Measurements from ENCODE around the gene UNC5C. TPM values are rescaled to one million over a fixed set of nuclear protein-coding genes. Genes with fewer than 3 reads are reported as not detected.

The UNC5C gene
- total RNA-seq, 2 experiments from 2014 or later = not detected

GRCh38 chr4:95556207-95556859 is 7.6 kb upstream of the UNC5C start:
- ChIA-PET CTCF (ENCODE audit: unreplicated experiment) (no interaction called here), POLR2A (no interaction called here)
- BruUV-seq (replicated peaks) = no TSS peak
- Histone ChIP-seq H3K9me3 (ENCODE audit: low read length) (no peaks in the 10 kb centered on the region), H3K9me2 (ENCODE audit: insufficient read depth, low read length) (no peaks in the 10 kb centered on the region), H3K4me2 (ENCODE audit: low read length) (no peak overlapping the region), H3K36me3 (ENCODE audit: insufficient read depth, low read length) (no peaks in the 10 kb centered on the region), H3K27ac (ENCODE audit: low read depth, low read length, poor library complexity, severe bottlenecking) (no peak overlapping the region), H3K79me2 (ENCODE audit: insufficient read depth, low read depth, low read length) (no peaks in the 10 kb centered on the region), H2AFZ (ENCODE audit: low read length) (no peak overlapping the region), H3K4me1 (ENCODE audit: insufficient read depth, low read length, poor library complexity, severe bottlenecking) (no peaks in the 10 kb centered on the region), H3K4me3 (ENCODE audit: low read depth, low read length, poor library complexity, severe bottlenecking) (no peak overlapping the region), H4K20me1 (ENCODE audit: insufficient read depth, low read length) (no peaks in the 10 kb centered on the region)
- TF ChIP-seq EZH2phosphoT487 (IDR thresholded peaks at IDR 0.05; ENCODE audit: borderline replicate concordance, low read depth, low read length) = no peak
- TF ChIP-seq, protein P1, sequence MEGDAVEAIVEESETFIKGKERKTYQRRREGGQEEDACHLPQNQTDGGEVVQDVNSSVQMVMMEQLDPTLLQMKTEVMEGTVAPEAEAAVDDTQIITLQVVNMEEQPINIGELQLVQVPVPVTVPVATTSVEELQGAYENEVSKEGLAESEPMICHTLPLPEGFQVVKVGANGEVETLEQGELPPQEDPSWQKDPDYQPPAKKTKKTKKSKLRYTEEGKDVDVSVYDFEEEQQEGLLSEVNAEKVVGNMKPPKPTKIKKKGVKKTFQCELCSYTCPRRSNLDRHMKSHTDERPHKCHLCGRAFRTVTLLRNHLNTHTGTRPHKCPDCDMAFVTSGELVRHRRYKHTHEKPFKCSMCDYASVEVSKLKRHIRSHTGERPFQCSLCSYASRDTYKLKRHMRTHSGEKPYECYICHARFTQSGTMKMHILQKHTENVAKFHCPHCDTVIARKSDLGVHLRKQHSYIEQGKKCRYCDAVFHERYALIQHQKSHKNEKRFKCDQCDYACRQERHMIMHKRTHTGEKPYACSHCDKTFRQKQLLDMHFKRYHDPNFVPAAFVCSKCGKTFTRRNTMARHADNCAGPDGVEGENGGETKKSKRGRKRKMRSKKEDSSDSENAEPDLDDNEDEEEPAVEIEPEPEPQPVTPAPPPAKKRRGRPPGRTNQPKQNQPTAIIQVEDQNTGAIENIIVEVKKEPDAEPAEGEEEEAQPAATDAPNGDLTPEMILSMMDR (conservative IDR thresholded peaks at IDR 0.05; ENCODE audit: low read length) = no peak
- intact Hi-C loops (cut with micrococcal nuclease; ENCODE audit: unreplicated experiment) = no loop called here
- no peak for DNase-seq (ENCODE audit: low spot score)

DNA sequence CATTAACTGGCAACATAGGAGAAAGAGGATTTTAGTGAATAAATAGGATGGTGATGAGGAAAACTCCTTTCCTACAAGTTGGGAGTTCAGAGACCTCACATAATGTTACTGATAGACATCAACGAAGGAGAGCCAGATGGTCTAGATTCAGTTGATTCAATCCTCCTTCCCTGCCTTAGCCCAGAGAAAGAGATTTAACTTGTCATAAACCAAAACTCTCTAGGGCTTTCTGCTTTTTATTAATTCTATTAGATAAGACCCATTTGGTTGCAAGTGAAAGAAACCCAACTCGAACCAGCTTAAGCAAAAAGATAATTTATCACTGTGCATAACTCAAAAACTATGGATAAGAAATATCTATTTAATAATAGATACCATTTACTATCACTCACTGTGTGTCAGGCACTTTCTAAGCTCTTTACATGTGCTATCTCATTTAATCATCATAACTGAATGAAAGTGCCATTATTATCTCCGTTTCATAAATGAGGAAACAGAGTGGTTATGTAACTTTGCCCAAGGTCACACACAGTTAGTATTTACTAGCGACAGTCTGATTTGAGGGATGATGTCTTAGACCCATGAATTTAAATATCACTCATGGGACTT is 4.3 kb upstream of the UNC5C start:
- Histone ChIP-seq H3K9me2 (ENCODE audit: insufficient read depth, low read length) (no peaks in the 10 kb centered on the region), H3K27ac (ENCODE audit: low read depth, low read length, poor library complexity, severe bottlenecking) (no peak overlapping the region), H3K79me2 (ENCODE audit: insufficient read depth, low read depth, low read length) (no peaks in the 10 kb centered on the region), H3K9me3 (ENCODE audit: low read length) (no peaks in the 10 kb centered on the region), H3K4me1 (ENCODE audit: insufficient read depth, low read length, poor library complexity, severe bottlenecking) (no peaks in the 10 kb centered on the region), H4K20me1 (ENCODE audit: insufficient read depth, low read length) (no peaks in the 10 kb centered on the region), H3K4me2 (ENCODE audit: low read length) (no peak overlapping the region), H3K36me3 (ENCODE audit: insufficient read depth, low read length) (no peaks in the 10 kb centered on the region), H2AFZ (ENCODE audit: low read length) (no peak overlapping the region), H3K4me3 (ENCODE audit: low read depth, low read length, poor library complexity, severe bottlenecking) (no peak overlapping the region)
- CTCF ChIA-PET (ENCODE audit: unreplicated experiment) = no interaction called here
- no TSS peak for BruUV-seq (replicated peaks)
- intact Hi-C loops (cut with micrococcal nuclease; ENCODE audit: unreplicated experiment) = no loop called here
- no peak for DNase-seq (ENCODE audit: low spot score)
- TF ChIP-seq, protein P1 (conservative IDR thresholded peaks at IDR 0.05; ENCODE audit: low read length) = no peak
- TF ChIP-seq EZH2phosphoT487 (IDR thresholded peaks at IDR 0.05; ENCODE audit: borderline replicate concordance, low read depth, low read length) = no peak
- POLR2A ChIA-PET = no interaction called here

DNA sequence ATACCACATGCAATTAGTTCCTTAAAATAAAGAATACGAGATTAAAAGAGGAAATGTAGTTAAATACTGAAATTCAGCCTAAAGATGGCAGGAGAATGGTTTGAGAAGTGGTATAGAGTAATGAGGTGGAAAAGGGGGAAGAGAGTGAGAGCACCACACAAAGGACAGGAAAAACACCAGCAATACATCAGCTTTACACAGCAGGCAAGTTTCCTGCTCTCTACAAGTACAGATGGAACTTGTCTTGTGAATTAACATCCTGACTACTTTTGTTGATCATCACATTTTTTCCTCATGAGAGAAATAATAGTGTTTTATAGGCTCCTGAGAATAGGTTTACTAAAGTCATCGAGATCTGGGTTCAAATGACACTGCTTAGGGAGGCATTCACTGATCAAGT is 2.9 kb upstream of the UNC5C start:
- Histone ChIP-seq H4K20me1 (ENCODE audit: insufficient read depth, low read length) (no peaks in the 10 kb centered on the region), H3K79me2 (ENCODE audit: insufficient read depth, low read depth, low read length) (no peaks in the 10 kb centered on the region), H3K36me3 (ENCODE audit: insufficient read depth, low read length) (no peaks in the 10 kb centered on the region), H3K27ac (ENCODE audit: low read depth, low read length, poor library complexity, severe bottlenecking) (no peak overlapping the region), H3K4me1 (ENCODE audit: insufficient read depth, low read length, poor library complexity, severe bottlenecking) (no peaks in the 10 kb centered on the region), H3K4me3 (ENCODE audit: low read depth, low read length, poor library complexity, severe bottlenecking) (no peak overlapping the region), H3K9me3 (ENCODE audit: low read length) (no peaks in the 10 kb centered on the region), H3K4me2 (ENCODE audit: low read length) (no peak overlapping the region), H2AFZ (ENCODE audit: low read length) (no peak overlapping the region), H3K9me2 (ENCODE audit: insufficient read depth, low read length) (no peaks in the 10 kb centered on the region)
- ChIA-PET POLR2A (interaction anchor here (0.6 kb wide), 1 partner anchor 38 kb away, joined by 3 read pairs; no protein-coding TSS in a partner anchor), CTCF (ENCODE audit: unreplicated experiment) (no interaction called here)
- DNase-seq (ENCODE audit: low spot score) = no peak
- TF ChIP-seq, protein P1 (conservative IDR thresholded peaks at IDR 0.05; ENCODE audit: low read length) = no peak
- no peak for TF ChIP-seq EZH2phosphoT487 (IDR thresholded peaks at IDR 0.05; ENCODE audit: borderline replicate concordance, low read depth, low read length)
- intact Hi-C loops (cut with micrococcal nuclease; ENCODE audit: unreplicated experiment) = no loop called here
- no TSS peak for BruUV-seq (replicated peaks)
